GM12878 (cell line): ENCODE measurements around the gene HERPUD2. TPM values are rescaled to one million over a fixed set of nuclear protein-coding genes. Genes with fewer than 3 reads are reported as not detected.

Source experiments
- DPF2 ChIP-seq: fragments of 450-650 bp; IDR thresholded peaks from 2 replicates; pipeline ENCODE4 v1.6.1; 2017; ENCODE audit warnings: mild to moderate bottlenecking
- NR2C1 ChIP-seq: fragments of 450-650 bp; IDR thresholded peaks from 2 replicates; pipeline ENCODE4 v1.6.1; 2017; ENCODE audit warnings: antibody characterized with exemption, mild to moderate bottlenecking, moderate library complexity
- SP1 ChIP-seq: IDR thresholded peaks from one replicate; pipeline ENCODE4 v1.6.1; 2011; ENCODE audit warnings: low read depth, low read length
- SPI1 ChIP-seq: IDR thresholded peaks from 2 replicates; pipeline ENCODE4 v1.6.1; 2011; ENCODE audit warnings: low read depth, mild to moderate bottlenecking, low read length, moderate library complexity, borderline replicate concordance; ENCODE audit not compliant: insufficient read depth
- YY1 ChIP-seq: IDR thresholded peaks from 2 replicates; pipeline ENCODE4 v1.6.1; 2011; ENCODE audit warnings: low read depth, mild to moderate bottlenecking, low read length
- ZSCAN29 ChIP-seq: fragments of 450-650 bp; IDR thresholded peaks from 2 replicates; pipeline ENCODE4 v1.6.1; 2017; ENCODE audit warnings: mild to moderate bottlenecking, moderate library complexity
- ZZZ3 ChIP-seq: IDR thresholded peaks from 2 replicates; pipeline ENCODE4 v1.6.1; 2011; ENCODE audit warnings: low read depth; ENCODE audit not compliant: control insufficient read depth, insufficient read length
- polyA plus RNA-seq, 11 experiments: library from polyadenylated mRNA; depleted of rRNA in 4 of 11; unstranded in 6 of 11; stranded (reverse) in 5 of 11; fragments of >200 nt; fragmentation: Nextera tagmentation in 4 of 11; fragmentation: Illumina TruSeq in 1 of 11; extraction: Ambion mirVana in 4 of 11; extraction: Trizol in 1 of 11; gene quantifications; 1 replicate in 1 of 11; 2 replicates in 10 of 11; pipeline versions ENCODE4 v1.2.1 to v1.2.3, GENCODE V29; 2011 to 2016; ENCODE audit warnings: inconsistent platforms in 2 of 11, missing spikeins in 2 of 11, low read depth in 1 of 11
- total RNA-seq, 4 experiments: library from RNA; depleted of rRNA in 3 of 4; stranded (reverse); fragments of >200 nt in 3 of 4; fragmentation: Illumina TruSeq in 1 of 4; extraction: Trizol in 1 of 4; gene quantifications; 2 replicates each; pipeline versions ENCODE4 v1.2.1 to v1.2.3, GENCODE V29; 2013 to 2021
- TF ChIP-seq, protein P1 (sequence below): fragments of 450-650 bp; formaldehyde crosslinking; IDR thresholded peaks from 2 replicates; pipeline ENCODE4 v1.5.0; 2022; ENCODE audit warnings: mild to moderate bottlenecking, missing genetic modification characterization
- TF ChIP-seq, protein P2 (sequence below): fragments of 450-650 bp; IDR thresholded peaks from 2 replicates; pipeline ENCODE4 v1.6.1; 2017; ENCODE audit warnings: mild to moderate bottlenecking, moderate library complexity
- TF ChIP-seq, protein P3 (sequence below): IDR thresholded peaks from 2 replicates; pipeline ENCODE4 v1.6.1; 2012; ENCODE audit warnings: low read depth, low read length, improper control_type of control experiment
- TF ChIP-seq, protein P4 (sequence below): fragments of 450-650 bp; IDR thresholded peaks from 2 replicates; pipeline ENCODE4 v1.6.1; 2018; ENCODE audit warnings: borderline replicate concordance, mild to moderate bottlenecking; ENCODE audit not compliant: partially characterized antibody
- TF ChIP-seq, protein P5 (sequence below): IDR thresholded peaks from 2 replicates; pipeline ENCODE4 v1.6.1; 2011; ENCODE audit warnings: borderline replicate concordance, low read depth, mild to moderate bottlenecking, moderate library complexity, mixed read lengths, low read length; ENCODE audit not compliant: insufficient read depth; ENCODE audit errors: extremely low read length
- TF ChIP-seq, protein P6 (sequence below): fragments of 450-650 bp; IDR thresholded peaks from 2 replicates; pipeline ENCODE4 v1.6.1; 2016; ENCODE audit warnings: mild to moderate bottlenecking
- TF ChIP-seq, protein P7 (sequence below): fragments of 450-650 bp; IDR thresholded peaks from 2 replicates; pipeline ENCODE4 v1.6.1; 2014; ENCODE audit warnings: mild to moderate bottlenecking

HERPUD2 gene
- total and polyA plus RNA-seq, 10 of the 15 experiments (the other 5 are each of a cell fraction or from before 2014, with no cell fraction given) = 4.7 to 69.6 (median 13.9) TPM

DNA sequence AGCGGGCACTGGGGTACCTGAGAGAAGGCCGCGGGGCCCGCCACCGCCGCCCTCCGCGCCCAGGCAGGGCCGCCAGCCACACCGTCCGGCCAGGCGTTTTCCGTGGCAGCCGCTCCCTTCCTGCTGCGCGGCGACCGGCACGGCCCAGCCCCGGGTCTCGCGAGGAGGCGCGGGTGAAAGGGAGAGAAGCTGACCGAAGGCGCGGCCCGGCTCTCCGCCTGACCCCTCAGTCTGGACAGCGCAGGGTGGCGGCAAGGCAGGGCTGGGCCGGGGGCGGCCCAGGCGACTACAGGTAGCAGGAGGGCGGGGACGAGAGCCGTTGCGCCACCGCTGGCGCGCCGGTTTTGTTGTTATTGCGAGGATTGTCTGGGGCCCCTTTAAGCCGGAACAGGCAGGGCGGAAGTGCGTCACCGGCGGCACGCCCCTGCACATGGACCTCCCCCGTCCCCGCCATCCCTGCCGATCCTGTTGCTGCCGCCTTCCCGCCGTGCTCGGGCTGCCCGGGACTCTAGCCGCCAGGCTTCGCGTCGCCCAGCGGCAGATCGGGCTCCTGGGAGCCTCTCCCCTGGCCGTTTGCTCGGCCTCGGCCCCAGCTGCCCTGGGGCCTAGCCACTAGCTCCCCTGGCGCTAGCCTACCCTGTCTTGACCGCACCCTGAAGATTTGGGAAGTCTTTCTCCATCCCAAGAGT, at the start of gene HERPUD2 (continued):
- TF ChIP-seq, protein P1, sequence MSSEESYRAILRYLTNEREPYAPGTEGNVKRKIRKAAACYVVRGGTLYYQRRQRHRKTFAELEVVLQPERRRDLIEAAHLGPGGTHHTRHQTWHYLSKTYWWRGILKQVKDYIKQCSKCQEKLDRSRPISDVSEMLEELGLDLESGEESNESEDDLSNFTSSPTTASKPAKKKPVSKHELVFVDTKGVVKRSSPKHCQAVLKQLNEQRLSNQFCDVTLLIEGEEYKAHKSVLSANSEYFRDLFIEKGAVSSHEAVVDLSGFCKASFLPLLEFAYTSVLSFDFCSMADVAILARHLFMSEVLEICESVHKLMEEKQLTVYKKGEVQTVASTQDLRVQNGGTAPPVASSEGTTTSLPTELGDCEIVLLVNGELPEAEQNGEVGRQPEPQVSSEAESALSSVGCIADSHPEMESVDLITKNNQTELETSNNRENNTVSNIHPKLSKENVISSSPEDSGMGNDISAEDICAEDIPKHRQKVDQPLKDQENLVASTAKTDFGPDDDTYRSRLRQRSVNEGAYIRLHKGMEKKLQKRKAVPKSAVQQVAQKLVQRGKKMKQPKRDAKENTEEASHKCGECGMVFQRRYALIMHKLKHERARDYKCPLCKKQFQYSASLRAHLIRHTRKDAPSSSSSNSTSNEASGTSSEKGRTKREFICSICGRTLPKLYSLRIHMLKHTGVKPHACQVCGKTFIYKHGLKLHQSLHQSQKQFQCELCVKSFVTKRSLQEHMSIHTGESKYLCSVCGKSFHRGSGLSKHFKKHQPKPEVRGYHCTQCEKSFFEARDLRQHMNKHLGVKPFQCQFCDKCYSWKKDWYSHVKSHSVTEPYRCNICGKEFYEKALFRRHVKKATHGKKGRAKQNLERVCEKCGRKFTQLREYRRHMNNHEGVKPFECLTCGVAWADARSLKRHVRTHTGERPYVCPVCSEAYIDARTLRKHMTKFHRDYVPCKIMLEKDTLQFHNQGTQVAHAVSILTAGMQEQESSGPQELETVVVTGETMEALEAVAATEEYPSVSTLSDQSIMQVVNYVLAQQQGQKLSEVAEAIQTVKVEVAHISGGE = peak; percentile 40
- TF ChIP-seq, protein P2, sequence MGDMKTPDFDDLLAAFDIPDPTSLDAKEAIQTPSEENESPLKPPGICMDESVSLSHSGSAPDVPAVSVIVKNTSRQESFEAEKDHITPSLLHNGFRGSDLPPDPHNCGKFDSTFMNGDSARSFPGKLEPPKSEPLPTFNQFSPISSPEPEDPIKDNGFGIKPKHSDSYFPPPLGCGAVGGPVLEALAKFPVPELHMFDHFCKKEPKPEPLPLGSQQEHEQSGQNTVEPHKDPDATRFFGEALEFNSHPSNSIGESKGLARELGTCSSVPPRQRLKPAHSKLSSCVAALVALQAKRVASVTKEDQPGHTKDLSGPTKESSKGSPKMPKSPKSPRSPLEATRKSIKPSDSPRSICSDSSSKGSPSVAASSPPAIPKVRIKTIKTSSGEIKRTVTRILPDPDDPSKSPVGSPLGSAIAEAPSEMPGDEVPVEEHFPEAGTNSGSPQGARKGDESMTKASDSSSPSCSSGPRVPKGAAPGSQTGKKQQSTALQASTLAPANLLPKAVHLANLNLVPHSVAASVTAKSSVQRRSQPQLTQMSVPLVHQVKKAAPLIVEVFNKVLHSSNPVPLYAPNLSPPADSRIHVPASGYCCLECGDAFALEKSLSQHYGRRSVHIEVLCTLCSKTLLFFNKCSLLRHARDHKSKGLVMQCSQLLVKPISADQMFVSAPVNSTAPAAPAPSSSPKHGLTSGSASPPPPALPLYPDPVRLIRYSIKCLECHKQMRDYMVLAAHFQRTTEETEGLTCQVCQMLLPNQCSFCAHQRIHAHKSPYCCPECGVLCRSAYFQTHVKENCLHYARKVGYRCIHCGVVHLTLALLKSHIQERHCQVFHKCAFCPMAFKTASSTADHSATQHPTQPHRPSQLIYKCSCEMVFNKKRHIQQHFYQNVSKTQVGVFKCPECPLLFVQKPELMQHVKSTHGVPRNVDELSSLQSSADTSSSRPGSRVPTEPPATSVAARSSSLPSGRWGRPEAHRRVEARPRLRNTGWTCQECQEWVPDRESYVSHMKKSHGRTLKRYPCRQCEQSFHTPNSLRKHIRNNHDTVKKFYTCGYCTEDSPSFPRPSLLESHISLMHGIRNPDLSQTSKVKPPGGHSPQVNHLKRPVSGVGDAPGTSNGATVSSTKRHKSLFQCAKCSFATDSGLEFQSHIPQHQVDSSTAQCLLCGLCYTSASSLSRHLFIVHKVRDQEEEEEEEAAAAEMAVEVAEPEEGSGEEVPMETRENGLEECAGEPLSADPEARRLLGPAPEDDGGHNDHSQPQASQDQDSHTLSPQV = no peak
- TF ChIP-seq SPI1 = peak; percentile 59
- TF ChIP-seq, protein P3, sequence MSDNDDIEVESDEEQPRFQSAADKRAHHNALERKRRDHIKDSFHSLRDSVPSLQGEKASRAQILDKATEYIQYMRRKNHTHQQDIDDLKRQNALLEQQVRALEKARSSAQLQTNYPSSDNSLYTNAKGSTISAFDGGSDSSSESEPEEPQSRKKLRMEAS = peak; percentile 82; the same call in 1 of the 2 replicates
- TF ChIP-seq, protein P4, sequence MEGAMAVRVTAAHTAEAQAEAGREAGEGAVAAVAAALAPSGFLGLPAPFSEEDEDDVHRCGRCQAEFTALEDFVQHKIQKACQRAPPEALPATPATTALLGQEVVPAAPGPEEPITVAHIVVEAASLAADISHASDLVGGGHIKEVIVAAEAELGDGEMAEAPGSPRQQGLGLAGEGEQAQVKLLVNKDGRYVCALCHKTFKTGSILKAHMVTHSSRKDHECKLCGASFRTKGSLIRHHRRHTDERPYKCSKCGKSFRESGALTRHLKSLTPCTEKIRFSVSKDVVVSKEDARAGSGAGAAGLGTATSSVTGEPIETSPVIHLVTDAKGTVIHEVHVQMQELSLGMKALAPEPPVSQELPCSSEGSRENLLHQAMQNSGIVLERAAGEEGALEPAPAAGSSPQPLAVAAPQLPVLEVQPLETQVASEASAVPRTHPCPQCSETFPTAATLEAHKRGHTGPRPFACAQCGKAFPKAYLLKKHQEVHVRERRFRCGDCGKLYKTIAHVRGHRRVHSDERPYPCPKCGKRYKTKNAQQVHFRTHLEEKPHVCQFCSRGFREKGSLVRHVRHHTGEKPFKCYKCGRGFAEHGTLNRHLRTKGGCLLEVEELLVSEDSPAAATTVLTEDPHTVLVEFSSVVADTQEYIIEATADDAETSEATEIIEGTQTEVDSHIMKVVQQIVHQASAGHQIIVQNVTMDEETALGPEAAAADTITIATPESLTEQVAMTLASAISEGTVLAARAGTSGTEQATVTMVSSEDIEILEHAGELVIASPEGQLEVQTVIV = peak; percentile 28
- TF ChIP-seq SP1 = peak; percentile 58
- no peak for TF ChIP-seq ZZZ3
- 0 out of 2 replicates have a peak, but pooled peaks have one; percentile 33 for TF ChIP-seq NR2C1
- TF ChIP-seq DPF2 = peak; percentile 86
- TF ChIP-seq, protein P5, sequence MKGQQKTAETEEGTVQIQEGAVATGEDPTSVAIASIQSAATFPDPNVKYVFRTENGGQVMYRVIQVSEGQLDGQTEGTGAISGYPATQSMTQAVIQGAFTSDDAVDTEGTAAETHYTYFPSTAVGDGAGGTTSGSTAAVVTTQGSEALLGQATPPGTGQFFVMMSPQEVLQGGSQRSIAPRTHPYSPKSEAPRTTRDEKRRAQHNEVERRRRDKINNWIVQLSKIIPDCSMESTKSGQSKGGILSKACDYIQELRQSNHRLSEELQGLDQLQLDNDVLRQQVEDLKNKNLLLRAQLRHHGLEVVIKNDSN = no peak
- TF ChIP-seq, protein P6, sequence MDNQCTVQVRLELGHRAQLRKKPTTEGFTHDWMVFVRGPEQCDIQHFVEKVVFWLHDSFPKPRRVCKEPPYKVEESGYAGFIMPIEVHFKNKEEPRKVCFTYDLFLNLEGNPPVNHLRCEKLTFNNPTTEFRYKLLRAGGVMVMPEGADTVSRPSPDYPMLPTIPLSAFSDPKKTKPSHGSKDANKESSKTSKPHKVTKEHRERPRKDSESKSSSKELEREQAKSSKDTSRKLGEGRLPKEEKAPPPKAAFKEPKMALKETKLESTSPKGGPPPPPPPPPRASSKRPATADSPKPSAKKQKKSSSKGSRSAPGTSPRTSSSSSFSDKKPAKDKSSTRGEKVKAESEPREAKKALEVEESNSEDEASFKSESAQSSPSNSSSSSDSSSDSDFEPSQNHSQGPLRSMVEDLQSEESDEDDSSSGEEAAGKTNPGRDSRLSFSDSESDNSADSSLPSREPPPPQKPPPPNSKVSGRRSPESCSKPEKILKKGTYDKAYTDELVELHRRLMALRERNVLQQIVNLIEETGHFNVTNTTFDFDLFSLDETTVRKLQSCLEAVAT = no peak
- TF ChIP-seq, protein P7, sequence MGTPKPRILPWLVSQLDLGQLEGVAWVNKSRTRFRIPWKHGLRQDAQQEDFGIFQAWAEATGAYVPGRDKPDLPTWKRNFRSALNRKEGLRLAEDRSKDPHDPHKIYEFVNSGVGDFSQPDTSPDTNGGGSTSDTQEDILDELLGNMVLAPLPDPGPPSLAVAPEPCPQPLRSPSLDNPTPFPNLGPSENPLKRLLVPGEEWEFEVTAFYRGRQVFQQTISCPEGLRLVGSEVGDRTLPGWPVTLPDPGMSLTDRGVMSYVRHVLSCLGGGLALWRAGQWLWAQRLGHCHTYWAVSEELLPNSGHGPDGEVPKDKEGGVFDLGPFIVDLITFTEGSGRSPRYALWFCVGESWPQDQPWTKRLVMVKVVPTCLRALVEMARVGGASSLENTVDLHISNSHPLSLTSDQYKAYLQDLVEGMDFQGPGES = peak; percentile 25; the same call in 1 of the 2 replicates
- peak; percentile 76 for TF ChIP-seq YY1
- TF ChIP-seq ZSCAN29 = peak; percentile 58; the same call in 1 of the 2 replicates
